GM12892 (cell line): ENCODE data around the gene SSH2.

Experiments used
- POLR2A ChIP-seq: IDR thresholded peaks from 2 replicates; pipeline ENCODE4 v1.6.1; 2011; ENCODE audit warnings: low read depth, low read length, control low read depth
- POLR2AphosphoS5 ChIP-seq: IDR thresholded peaks from 2 replicates; pipeline ENCODE4 v1.6.1; 2011; ENCODE audit warnings: low read depth, low read length, control low read depth

GRCh38 chr17:29802246-29802645 lies 127.8 kb downstream of the SSH2 start:
- TF ChIP-seq POLR2A = no peak
- TF ChIP-seq POLR2AphosphoS5 = no peak
